ENCODE results near the gene CENPU.
"Not testable (repeated sequence)": the region's sequence is repeated elsewhere in the genome, so short reads cannot be mapped to it uniquely, and the experiment has no call there.

CENPU gene

DNA sequence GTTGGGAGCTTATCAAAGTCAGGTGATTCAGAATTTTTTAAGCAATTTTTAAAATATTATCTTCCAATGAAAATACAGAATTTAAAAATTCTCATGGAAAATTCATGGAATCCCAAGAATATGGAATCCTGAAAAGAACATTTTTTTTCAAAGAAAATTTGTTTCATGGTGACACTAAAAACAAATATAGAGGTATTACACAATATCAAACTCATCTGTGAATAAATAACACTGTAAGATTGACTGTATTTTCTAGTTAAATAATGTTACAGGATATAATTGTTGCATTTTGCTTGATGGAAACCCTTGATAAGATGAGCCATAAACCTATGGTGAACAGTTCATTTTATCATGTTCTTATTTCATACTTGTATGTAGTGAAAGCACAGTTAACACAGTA lies 72.9 kb downstream of the CENPU start:
- DNase-seq = no peak

DNA sequence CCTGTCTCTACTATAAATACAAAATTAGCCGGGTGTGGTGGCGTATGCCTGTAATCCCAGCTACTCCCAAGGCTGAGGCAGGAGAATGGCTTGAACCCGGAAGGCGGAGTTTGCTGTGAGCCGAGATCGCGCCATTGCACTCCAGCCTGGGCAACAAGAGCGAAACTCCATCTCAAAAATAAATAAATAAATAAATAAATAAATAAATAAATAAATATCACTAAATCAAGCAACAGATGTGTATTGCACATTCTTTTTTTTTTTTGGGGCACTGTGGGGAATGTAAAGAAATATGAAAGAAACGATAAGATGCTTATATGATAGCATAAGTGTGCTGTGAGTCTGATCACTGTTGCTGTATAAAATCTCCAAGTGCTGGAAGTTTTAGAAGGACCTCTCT lies 76.1 kb downstream of the CENPU start:
- not testable (repeated sequence) for DNase-seq

DNA sequence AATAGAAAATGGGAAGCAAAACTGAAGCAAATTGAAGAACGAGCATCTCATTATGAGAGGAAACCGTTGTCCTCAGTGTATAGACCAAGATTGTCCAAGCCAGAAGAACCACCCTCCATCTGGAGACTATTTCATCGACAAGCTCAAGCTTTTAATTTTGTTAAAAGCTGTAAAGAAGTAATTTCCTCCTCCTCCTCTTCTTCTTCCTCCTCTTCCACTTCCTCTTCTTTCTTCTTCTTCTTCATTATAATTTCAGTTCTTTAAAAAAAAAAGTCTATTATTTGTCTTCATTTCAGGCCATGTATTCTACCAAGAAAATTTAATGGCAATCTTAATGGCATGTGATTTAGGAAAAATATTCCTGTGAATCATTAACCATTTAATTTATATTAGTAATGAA lies 76.8 kb downstream of the CENPU start:
- DNase-seq = no peak

DNA sequence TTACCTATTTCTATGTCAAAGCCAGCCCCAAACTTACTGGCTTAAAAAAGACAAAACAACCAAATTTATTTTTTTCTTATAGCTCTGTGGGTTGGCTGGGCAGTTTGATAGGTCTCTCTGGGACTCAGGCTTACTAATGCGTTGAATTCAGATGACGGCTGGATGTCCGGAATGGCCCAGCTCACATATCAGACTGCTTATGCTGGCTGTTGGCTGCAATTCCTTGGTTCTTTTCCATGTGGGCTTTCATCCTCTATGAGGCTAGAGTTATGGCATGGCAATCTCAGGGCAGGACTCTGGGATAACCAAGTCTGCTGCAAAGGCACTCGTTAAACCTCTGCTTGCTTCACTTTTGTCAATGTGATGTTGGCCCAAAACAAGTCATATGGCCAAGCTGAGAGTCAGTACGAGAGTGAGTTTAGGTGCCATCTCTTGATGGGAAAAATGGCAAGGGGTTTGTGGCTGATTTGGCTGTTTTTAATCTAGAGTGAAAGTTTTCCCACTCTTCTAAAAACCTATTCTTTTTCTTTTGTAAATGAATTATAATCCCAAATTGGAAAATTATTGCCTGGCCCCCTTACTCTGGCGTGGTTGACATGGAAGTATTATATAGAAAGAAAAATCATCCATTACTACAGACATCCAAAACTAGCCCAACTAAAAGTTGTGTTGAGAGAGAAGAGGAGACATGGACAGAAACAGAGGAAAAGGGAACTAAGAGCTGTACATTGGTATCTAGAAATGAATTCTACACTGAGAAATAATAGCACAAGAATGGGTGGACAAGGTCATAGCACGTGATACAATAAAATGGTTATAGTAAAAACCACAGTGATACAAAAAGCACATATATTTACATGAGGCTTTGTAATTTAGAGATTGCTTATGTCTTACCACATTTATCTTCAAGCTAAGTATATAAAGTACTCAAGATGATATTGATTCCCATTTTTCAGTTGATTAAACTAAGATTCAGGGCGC lies 77.7 kb downstream of the CENPU start:
- no peak for DNase-seq

DNA sequence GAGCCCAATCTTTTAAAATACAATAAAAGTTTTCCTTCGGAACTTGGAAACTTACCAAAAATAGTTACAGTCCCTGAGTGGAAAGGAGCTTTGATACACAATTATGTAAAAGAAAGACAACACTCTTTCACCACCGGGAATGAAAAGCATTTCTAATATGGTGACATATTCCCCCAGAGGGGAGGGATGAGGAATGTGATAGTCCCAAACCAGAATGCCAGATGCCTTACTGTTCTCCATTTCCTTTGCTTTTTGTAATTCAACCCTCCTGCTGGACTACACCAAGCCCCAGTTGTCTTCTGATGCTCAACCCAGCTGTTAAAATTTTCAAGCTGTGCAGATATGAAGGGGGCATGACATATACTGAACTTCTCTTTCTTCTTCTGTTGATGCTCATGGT lies 80.2 kb downstream of the CENPU start:
- DNase-seq = no peak

DNA sequence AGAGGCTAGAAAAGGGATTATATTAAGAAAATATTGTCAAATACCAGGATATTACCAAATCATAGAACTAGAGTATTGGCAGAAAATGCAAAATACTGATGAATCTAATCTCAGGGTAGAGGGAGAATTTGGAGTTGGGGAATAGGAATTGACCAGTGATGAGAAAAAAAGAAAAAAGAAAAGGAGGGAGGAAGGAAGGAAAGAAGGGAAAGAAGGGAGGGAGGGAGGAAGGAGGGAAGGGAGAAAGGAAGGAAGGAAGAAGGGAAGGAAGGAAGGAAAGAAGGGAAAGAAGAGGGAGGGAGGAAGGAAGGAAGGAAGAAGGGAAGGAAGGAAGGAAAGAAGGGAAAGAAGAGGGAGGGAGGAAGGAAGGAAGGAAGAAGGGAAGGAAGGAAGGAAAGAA lies 81.2 kb downstream of the CENPU start:
- DNase-seq = not testable (repeated sequence)

DNA sequence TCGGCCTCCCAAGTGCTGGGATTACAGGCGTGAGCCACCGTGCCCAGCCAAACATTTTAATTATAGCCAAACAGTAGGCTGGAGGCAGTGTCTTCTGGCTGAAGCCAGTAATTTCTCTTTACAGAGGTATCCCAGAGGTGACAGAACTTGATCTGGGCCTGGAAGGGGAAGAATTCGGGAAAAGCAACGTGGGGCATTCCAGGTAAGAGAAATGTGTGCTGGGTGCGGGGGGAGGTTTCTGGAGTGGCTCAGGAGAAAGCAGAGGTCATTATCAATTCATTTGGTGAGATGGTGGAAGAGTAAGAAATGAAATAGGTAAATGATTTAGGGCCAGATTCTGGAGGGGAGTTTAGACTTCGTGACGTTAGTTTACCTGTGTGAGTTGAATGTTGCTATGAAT lies 82.0 kb downstream of the CENPU start:
- DNase-seq = no peak

DNA sequence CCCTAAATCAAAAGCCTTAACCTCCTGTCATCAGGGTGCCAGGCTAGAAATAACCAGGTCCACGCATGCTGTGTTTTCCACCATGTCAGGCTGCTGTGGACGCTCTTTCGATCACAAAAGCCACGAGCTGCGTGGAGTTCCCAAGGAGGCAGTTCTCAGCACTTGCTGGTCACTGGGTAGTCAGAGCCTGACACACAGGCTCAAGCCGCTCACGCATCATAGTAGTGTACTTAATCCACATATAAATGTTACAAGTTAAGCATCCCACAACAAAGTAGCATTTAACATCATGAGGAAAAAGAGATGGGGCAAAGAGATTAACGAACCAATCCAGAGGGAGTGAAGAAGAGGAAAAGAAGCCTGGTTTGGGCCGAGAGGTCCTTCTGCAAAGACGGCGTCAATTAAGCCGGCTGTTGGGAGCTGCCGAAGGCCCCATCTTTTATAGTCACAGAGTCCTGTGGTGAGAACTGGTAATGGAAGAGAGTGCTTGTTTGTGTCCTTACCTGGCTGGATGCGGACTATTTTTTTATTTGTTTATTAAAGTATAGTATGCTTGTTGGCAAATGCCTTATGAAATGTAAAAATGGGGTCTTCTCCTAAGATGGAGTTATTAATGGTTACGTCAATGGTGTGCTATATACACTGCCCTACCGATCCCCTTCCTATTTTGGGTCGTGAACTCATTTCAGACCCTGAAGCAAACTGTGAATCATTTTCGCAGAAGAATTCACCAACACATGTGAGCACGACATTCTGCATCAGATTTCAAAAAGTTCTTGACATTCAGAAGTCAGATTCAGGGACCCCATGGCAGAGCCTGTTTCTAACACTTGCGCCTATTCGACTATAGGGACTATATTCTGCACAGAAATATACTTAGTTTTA lies 83.7 kb downstream of the CENPU start:
- DNase-seq = peak; percentile 43

DNA sequence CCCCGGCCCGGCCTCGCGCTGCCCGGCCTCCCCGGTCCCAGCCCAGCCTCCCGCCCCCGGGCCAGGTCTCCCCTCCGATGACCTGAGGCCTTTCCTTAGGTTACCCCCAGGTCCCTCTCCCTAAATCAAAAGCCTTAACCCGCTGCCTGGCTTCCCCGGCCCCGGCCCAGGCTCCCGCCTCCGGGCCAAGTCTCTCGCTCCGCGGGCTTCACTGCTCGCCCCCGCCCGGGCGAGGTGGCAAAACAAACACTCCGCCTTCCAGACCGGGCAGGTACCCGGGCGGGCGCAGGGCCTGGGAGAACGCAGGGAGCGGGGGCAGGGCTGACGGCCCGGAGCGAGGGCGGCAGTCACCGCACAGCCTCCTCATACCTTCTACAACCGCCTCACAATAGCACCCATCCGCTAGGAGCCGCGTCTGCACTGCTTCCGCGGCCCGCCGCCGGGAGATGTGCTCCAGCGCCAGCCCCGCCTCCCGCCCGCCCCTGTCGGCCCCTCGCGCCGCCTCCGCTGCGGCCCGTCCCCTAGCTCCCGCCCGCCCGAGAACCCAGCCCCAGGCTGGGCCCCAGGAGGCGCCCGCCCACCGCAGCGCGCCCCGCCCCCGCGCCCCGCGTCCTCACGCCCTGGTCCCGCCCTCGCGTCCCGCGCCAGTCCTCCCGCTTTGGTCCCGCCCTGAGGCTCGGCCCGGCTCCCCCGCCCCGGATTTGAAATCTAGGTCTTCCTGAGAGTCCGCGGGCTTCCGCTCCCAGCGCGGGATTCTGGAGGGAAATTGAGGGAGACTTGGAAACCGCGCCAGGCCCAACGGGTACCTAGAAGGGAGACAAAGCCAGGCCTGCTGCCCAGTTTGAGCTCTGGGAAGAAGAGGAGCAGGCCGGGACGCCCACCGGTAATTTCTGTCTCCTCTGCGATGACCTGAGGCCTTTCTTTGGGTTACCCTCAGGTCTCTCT lies 84.6 kb downstream of the CENPU start, which contains the start of the genes CASP3 and PRIMPOL:
TSS of gene CASP3 (minus strand) at position 422 of the 945 bp plus-strand sequence. CDS start 10,994 bp downstream, outside the sequence.
TSS of gene PRIMPOL (plus strand) at position 713 of the 945 bp plus-strand sequence. CDS start 7,403 bp downstream, outside the sequence.
- peak; percentile 92 for DNase-seq

DNA sequence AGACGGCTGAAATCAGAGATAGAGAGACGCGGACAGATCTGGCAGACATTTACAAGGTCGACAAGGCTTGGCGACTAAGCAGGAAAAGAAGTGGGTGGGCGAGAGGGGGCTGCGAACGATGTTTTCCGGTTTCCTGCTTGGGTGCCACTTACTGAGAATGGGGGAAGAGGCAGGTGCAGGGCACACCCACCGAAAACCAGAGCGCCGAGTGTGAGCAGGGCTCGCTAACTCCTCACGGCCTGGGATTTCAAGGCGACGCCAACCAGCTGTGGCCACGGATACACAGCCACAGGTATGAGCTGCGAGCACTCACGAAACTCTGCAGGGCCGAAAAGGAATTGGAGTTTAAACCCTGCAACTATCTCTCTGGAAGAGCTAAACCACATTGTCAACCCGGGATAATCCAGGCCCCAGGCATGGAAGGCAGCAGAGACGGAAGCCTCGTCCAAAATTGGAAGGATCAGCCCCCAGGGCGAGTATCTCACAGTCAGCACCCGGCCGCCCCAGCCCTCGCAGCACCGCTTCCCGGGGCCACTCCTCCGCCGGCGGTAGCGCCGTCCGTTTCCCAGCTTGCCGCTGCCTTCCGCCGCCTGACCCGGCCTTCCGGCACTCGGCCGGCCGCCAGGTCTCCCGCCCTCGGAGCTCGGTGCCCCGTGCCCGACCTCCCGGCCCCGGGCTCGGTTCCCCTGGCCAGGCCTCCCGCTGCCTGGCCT lies 85.4 kb downstream of the CENPU start:
- DNase-seq = peak; percentile 64

DNA sequence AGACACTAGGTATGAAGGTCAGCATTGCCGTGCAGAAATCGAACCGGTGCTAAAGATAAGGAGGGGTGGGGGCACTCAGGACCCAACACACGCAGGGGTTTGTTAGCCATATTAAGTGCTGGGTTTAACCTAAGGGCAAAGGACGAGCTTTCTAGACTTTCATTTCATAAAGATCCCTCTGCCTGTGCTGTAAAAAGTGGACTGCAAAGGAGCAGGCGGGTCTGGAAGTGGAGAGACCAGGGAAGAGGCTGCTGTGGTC lies 85.9 kb downstream of the CENPU start:
- peak; percentile 19 for DNase-seq

DNA sequence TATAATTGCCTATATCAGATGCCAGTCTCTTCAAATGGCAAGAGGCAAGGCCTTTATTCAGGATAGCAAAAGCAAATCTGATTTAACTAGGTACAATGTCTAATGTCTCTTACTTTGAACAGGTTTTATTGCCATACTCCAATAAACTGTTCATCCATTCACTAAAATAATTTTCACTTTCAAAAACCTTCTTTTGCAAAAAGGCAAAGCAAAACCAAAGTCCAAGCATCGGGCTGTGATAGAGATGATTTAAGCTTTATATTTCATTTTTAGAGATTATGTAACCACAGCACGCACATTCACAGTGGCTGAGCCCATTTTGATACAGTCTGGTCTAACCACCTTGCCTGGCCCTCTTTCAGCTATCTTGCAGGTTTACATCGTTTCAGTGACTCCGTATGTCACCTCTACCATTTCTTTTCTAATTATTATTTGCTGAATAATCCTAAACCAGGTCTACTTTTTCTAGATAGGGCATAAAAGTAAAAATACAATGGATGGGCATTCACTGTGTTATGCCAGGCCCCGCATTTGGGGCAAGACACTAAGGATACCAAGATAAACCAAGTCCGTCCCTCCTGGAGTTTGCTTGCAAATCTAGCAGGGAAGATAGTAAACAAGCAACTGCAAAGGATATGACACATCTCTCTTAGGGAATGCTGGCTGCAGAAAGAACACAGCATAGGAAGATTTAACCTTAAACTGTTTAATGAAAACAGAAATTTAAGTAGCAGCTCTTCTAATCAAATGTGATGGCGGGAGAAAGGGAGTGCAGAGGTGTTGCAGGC lies 86.4 kb downstream of the CENPU start:
- DNase-seq = no peak

DNA sequence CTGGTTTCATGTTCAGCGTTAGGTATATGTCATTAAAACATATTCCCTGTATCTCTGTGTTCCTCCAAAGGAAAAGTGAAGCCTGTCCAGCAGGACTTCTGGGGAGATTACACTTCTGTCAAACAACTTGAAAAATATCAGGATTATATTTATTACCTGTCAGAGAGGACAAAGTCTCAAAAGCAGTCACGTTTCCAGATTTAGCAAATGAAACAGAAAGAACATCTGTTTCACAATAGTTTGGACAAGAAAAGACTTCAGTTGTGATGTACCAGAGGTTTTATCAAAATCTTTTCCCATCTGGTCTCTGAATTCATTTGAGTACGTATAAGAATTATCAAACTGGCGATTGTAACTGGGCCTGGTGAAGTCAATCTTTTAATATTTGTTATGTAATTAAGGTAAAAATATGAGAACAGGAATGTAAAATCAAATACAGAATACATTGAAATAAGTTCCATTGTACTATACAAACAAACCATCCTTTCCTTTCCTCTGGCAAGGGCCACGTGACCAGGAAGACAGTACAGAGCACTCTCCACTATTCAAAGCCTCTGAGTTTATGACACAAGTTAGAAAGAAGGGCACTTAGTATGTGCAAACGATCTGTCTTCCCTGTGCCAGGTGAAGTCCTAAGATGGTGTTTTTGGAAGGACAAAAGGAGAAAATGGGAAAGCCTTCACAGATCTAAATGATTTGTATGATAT lies 87.8 kb downstream of the CENPU start:
- DNase-seq = no peak

DNA sequence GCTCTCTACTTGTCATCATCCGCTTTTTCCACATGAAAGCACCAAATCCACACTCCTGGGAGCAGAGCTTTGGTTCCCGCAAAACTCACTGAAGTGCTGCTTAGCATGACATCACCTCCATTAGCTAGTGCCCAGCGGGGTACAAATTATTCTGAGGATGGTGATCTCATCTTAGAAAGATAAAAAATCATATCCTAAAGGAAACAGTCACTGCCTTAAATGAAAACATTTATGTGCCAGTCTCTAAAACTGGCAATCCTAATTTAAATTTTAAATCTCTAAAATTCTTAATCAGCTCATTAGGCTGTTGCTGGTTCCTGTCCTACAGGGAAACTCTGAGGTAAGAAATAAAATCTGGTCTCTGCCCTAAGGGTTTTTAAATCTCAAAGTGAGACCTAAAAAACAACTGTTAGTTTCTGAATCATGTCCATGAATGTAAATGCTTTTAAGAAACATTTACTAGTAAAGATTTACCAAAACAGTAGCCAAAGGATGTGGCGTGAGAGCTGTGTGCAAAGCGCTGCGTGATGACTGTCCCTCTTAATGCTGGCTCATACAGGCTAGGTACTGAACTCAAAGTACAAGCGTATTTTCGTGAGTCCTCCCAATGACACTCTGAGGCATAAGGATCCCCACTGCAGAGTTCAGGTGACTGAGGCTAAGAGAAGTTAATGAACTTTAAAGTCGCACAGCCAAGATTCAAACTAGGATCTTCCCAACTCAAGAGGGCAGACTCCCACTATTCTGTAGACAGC lies 89.2 kb downstream of the CENPU start:
- peak; percentile 42 for DNase-seq

All from NCI-H69 (cell line).